ENCODE measurements around the gene PRAMEF1.

GRCh38 chr1:12771186-12771585 lies 20.0 kb upstream of the PRAMEF1 start:
- no peak for TF ChIP-seq POLR2AphosphoS5 (IDR thresholded peaks at IDR 0.05)
- TF ChIP-seq CTCF (IDR thresholded peaks at IDR 0.05): no peak

Data from breast epithelium (tissue), 3 donors.